ENCODE data around the gene HDAC4. TPM values are rescaled to one million over a fixed set of nuclear protein-coding genes. Genes with fewer than 3 reads are reported as not detected.

HDAC4 gene
- total RNA-seq, 1 experiment from 2014 or later = 40.1 TPM

GRCh38 chr2:239194731-239195317 is 206.0 kb downstream of the HDAC4 start:
- ATAC-seq = no peak
- H3K36me3 ChIP-seq (ENCODE audit: control insufficient read depth, insufficient read depth, low read length) = no peaks in the 10 kb centered on the region
- TF ChIP-seq CTCF (IDR thresholded peaks at IDR 0.05) (no peak), POLR2AphosphoS5 (IDR thresholded peaks at IDR 0.05; ENCODE audit: low read depth, low read length) (no peak), SIN3A (IDR thresholded peaks at IDR 0.05; ENCODE audit: borderline replicate concordance, insufficient read depth, low read depth, low read length) (no peak), TCF7L2 (IDR thresholded peaks at IDR 0.05; ENCODE audit: low read depth, low read length) (no peak)
- TF ChIP-seq, protein P1, sequence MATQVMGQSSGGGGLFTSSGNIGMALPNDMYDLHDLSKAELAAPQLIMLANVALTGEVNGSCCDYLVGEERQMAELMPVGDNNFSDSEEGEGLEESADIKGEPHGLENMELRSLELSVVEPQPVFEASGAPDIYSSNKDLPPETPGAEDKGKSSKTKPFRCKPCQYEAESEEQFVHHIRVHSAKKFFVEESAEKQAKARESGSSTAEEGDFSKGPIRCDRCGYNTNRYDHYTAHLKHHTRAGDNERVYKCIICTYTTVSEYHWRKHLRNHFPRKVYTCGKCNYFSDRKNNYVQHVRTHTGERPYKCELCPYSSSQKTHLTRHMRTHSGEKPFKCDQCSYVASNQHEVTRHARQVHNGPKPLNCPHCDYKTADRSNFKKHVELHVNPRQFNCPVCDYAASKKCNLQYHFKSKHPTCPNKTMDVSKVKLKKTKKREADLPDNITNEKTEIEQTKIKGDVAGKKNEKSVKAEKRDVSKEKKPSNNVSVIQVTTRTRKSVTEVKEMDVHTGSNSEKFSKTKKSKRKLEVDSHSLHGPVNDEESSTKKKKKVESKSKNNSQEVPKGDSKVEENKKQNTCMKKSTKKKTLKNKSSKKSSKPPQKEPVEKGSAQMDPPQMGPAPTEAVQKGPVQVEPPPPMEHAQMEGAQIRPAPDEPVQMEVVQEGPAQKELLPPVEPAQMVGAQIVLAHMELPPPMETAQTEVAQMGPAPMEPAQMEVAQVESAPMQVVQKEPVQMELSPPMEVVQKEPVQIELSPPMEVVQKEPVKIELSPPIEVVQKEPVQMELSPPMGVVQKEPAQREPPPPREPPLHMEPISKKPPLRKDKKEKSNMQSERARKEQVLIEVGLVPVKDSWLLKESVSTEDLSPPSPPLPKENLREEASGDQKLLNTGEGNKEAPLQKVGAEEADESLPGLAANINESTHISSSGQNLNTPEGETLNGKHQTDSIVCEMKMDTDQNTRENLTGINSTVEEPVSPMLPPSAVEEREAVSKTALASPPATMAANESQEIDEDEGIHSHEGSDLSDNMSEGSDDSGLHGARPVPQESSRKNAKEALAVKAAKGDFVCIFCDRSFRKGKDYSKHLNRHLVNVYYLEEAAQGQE (IDR thresholded peaks at IDR 0.05; ENCODE audit: insufficient read depth in 1 of 2, low read depth in 2 of 2, low read length in 1 of 2) = no peak
- no peaks in the 10 kb centered on the region for H3K4me1 ChIP-seq (ENCODE audit: control insufficient read depth, insufficient read depth, low read length)
- no TSS peak for BruUV-seq (replicated peaks)
- intact Hi-C loops (cut with micrococcal nuclease; ENCODE audit: unreplicated experiment) = no loop called here
- CTCF ChIA-PET = no interaction called here
- no peak overlapping the region for H3K27ac ChIP-seq (ENCODE audit: low read length)
- no peak for DNase-seq (ENCODE audit: low read depth, low spot score)
- POLR2A ChIA-PET = no interaction called here
- H3K9me3 ChIP-seq (ENCODE audit: control insufficient read depth, insufficient read depth, low read depth, low read length) = no peaks in the 10 kb centered on the region
- no peak overlapping the region for H3K4me3 ChIP-seq (ENCODE audit: low read depth in 2 of 2, low read length in 2 of 2)
- no peaks in the 10 kb centered on the region for H3K27me3 ChIP-seq (ENCODE audit: control insufficient read depth, insufficient read depth, low read length)
- in situ Hi-C loops (cut with HindIII; ENCODE audit: low pct_unique_long_range_greater_than_20kb, low sequenced_read_pairs) = no loop called here

DNA sequence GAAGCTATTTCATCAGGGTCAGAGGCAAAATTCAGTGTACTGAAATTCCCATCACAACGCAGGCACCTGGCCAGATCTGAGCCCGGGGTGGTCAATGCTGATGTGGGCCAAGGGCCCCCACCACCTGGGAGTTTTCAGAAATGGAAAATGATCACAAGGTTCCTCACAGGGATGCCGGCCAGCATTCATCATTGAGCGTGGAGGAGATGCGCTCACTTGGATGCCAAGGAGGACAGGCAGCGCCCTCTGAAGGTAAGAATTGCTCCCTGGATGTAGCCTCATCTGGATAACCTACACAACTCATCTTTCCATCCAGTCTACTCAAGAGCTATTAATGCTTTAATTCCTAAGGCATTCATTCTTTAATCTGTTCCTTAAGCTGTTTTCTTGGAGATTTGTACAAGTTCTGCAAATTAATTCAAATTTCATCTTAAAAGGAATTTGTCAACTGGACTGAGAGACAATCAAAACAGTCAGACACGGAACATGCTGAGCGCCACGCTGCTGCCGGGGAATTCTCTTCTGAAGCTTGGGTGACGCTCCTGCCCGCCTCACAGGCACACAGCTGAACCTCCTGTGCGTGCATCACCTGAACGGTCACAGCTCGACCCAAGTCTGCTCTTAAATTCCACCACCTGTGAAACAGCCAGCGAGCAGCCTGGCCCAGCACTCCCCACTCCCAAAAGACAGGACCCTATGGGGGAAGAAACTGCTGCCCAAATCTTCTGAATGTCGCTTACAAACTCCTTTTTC is 206.7 kb downstream of the HDAC4 start:
- TF ChIP-seq, protein P1 (IDR thresholded peaks at IDR 0.05; ENCODE audit: insufficient read depth in 1 of 2, low read depth in 2 of 2, low read length in 1 of 2) = no peak
- no peak for TF ChIP-seq TCF7L2 (IDR thresholded peaks at IDR 0.05; ENCODE audit: low read depth, low read length)
- no peak for TF ChIP-seq CTCF (IDR thresholded peaks at IDR 0.05)
- TF ChIP-seq SIN3A (IDR thresholded peaks at IDR 0.05; ENCODE audit: borderline replicate concordance, insufficient read depth, low read depth, low read length) = no peak
- TF ChIP-seq POLR2AphosphoS5 (IDR thresholded peaks at IDR 0.05; ENCODE audit: low read depth, low read length) = no peak
- no peaks in the 10 kb centered on the region for H3K4me1 ChIP-seq (ENCODE audit: control insufficient read depth, insufficient read depth, low read length)
- in situ Hi-C loops (cut with HindIII; ENCODE audit: low pct_unique_long_range_greater_than_20kb, low sequenced_read_pairs) (no loop called here), intact Hi-C loops (cut with micrococcal nuclease; ENCODE audit: unreplicated experiment) (no loop called here)
- CTCF ChIA-PET = no interaction called here
- H3K36me3 ChIP-seq (ENCODE audit: control insufficient read depth, insufficient read depth, low read length) = no peaks in the 10 kb centered on the region
- H3K4me3 ChIP-seq (ENCODE audit: low read depth in 2 of 2, low read length in 2 of 2) = no peak overlapping the region
- no TSS peak for BruUV-seq (replicated peaks)
- ATAC-seq = no peak
- no peak for DNase-seq (ENCODE audit: low read depth, low spot score)
- POLR2A ChIA-PET = no interaction called here
- no peak overlapping the region for H3K27ac ChIP-seq (ENCODE audit: low read length)
- H3K27me3 ChIP-seq (ENCODE audit: control insufficient read depth, insufficient read depth, low read length) = no peaks in the 10 kb centered on the region
- H3K9me3 ChIP-seq (ENCODE audit: control insufficient read depth, insufficient read depth, low read depth, low read length) = no peaks in the 10 kb centered on the region
